A673 (cell line): ENCODE data around the gene GATAD2A. TPM values are rescaled to one million over a fixed set of nuclear protein-coding genes. Genes with fewer than 3 reads are reported as not detected.

Experiments used
- BruUV-seq: library from RNA; stranded (reverse); fragments of 400-500 nt; replicated peaks from 2 replicates; lab custom pipeline; 2021; lab: Mats Ljungman, UMichigan
- CTCF ChIA-PET: fragments of 300-600 bp; sonication (Branson Sonifier 250); formaldehyde crosslinking; loops from one replicate; lab custom pipeline; 2022; ENCODE audit warnings: antibody characterized with exemption; lab: Charles Lee
- POLR2A ChIA-PET: fragments of 300-600 bp; sonication (Branson Sonifier 250); formaldehyde crosslinking; loops from one replicate; lab custom pipeline; 2022; ENCODE audit warnings: antibody characterized with exemption; ENCODE audit not compliant: low non-redundant PET; lab: Charles Lee
- DNase-seq: peaks from one replicate; pipeline ENCODE4 v3.0.0-alpha.2; 2015; ENCODE audit warnings: low spot score
- H3K27ac ChIP-seq: fragments of 200-600 bp; sonication (generic); 2 replicates; pipeline ENCODE4 v1.5.1; 2016; ENCODE audit warnings: mixed run types, low read depth, mild to moderate bottlenecking, mixed read lengths, antibody characterized with exemption, low read length; ENCODE audit not compliant: poor library complexity, severe bottlenecking
- H3K27me3 ChIP-seq: fragments of 200-600 bp; sonication (generic); replicated peaks from 2 replicates; pipeline ENCODE4 v1.6.1; 2017; ENCODE audit warnings: mixed run types, low read depth, mild to moderate bottlenecking, mixed read lengths, antibody characterized with exemption, low read length; ENCODE audit not compliant: insufficient read depth, poor library complexity
- H3K36me3 ChIP-seq: fragments of 200-600 bp; sonication (generic); 2 replicates; pipeline ENCODE4 v1.6.1; 2016; ENCODE audit warnings: mixed run types, mild to moderate bottlenecking, mixed read lengths, antibody characterized with exemption, low read length; ENCODE audit not compliant: insufficient read depth, poor library complexity, severe bottlenecking
- H3K4me1 ChIP-seq: fragments of 200-600 bp; sonication (generic); 2 replicates; pipeline ENCODE4 v1.6.1; 2017; ENCODE audit warnings: mixed run types, mild to moderate bottlenecking, mixed read lengths, antibody characterized with exemption, low read length; ENCODE audit not compliant: insufficient read depth, poor library complexity, severe bottlenecking
- H3K4me3 ChIP-seq: fragments of 200-600 bp; sonication (generic); 2 replicates; pipeline ENCODE4 v1.5.1; 2016; ENCODE audit warnings: low read depth, mixed run types, mild to moderate bottlenecking, mixed read lengths, low read length; ENCODE audit not compliant: poor library complexity, severe bottlenecking
- H3K9me3 ChIP-seq: fragments of 200-600 bp; sonication (generic); 2 replicates; pipeline ENCODE4 v1.6.1; 2016; ENCODE audit warnings: mixed run types, low read depth, mild to moderate bottlenecking, mixed read lengths, antibody characterized with exemption, low read length; ENCODE audit not compliant: poor library complexity, severe bottlenecking
- CTCF ChIP-seq: fragments of 300-800, 200-600 bp; sonication (generic); conservative IDR thresholded peaks from 2 replicates; pipeline ENCODE4 v1.5.1; 2017; ENCODE audit warnings: low read depth, mild to moderate bottlenecking, antibody characterized with exemption, low read length, moderate library complexity, mixed read lengths
- EZH2 ChIP-seq: fragments of 200-600 bp; sonication (generic); IDR thresholded peaks from 2 replicates; pipeline ENCODE4 v1.6.1; 2017; ENCODE audit warnings: borderline replicate concordance, low read depth, mild to moderate bottlenecking, mixed read lengths, antibody characterized with exemption, low read length; ENCODE audit not compliant: poor library complexity, severe bottlenecking
- intact Hi-C: fragments of 100-400 bp; cut with micrococcal nuclease; formaldehyde crosslinking; loops from one replicate; pipeline ENCODE4 v1.10.0; 2022; ENCODE audit not compliant: unreplicated experiment
- total RNA-seq: library from RNA; stranded (reverse); gene quantifications from 2 replicates; pipeline ENCODE4 v1.2.3, GENCODE V29; 2021

Gene GATAD2A
- total RNA-seq, 1 experiment from 2014 or later: 218 TPM

GRCh38 chr19:19502808-19503602, 97.5 kb downstream of the GATAD2A start:
- Histone ChIP-seq H3K4me3 (no peak overlapping the region), H3K4me1 (no peaks in the 10 kb centered on the region), H3K36me3 (peaks cover 90% of the 10 kb centered on the region), H3K9me3 (no peaks in the 10 kb centered on the region), H3K27me3 (no peaks in the 10 kb centered on the region), H3K27ac (no peak overlapping the region)
- ChIA-PET CTCF (no interaction called here), POLR2A (no interaction called here)
- TF ChIP-seq EZH2 (no peak), CTCF (no peak)
- intact Hi-C loops: no loop called here
- no peak for DNase-seq
- no TSS peak for BruUV-seq

- no TSS peak for BruUV-seq
- no peaks in the 10 kb centered on the region for H3K4me1 ChIP-seq
- intact Hi-C loops: no loop called here
- H3K4me3 ChIP-seq: no peak overlapping the region
- no peak for DNase-seq
- CTCF ChIA-PET: no interaction called here
- no peak overlapping the region for H3K27ac ChIP-seq
- H3K9me3 ChIP-seq: no peaks in the 10 kb centered on the region
- POLR2A ChIA-PET: no interaction called here
- no peaks in the 10 kb centered on the region for H3K27me3 ChIP-seq
- H3K36me3 ChIP-seq: peaks cover 74% of the 10 kb centered on the region
- TF ChIP-seq CTCF: no peak
- TF ChIP-seq EZH2: no peak
Measured at GRCh38 chr19:19504754-19505668, 99.5 kb downstream of the GATAD2A start.

DNA sequence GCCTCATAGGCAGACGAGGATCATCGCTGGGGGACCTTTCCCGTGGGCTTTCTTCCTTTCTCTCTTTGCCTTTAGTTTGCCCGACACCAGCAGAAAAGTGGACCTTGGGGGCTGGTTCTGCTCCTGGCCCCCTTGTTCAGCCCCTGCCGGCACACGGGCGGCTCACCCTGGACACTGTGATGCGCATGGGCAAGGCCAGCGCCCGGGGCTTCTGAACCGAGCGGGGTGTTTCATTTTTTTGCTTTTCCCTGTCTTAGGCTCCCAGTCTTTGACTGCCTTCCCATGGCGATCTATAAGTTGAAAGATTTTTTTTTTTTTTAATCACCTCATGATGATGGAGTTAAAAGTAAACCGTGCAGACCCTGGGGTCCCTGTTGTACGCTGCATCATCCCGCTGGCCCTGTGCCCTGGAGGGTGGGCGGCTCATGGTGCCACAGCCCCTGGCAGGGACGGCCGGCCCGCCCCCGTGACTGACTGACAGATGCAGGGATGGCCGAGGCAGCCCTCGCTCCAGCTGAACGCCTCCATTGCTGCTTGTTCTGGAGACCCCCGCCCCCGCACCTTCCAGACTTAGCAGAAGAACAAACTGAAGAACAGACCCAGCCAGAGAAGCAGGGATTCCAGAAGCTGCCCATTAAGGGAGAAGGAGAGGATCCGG, 100.3 kb downstream of the GATAD2A start:
- POLR2A ChIA-PET: no interaction called here
- H3K4me1 ChIP-seq: no peaks in the 10 kb centered on the region
- H3K9me3 ChIP-seq: no peaks in the 10 kb centered on the region
- no peak overlapping the region for H3K4me3 ChIP-seq
- CTCF ChIA-PET: no interaction called here
- TF ChIP-seq CTCF: no peak
- no peak for TF ChIP-seq EZH2
- intact Hi-C loops: no loop called here
- no peak overlapping the region for H3K27ac ChIP-seq
- H3K27me3 ChIP-seq: no peaks in the 10 kb centered on the region
- BruUV-seq: no TSS peak
- H3K36me3 ChIP-seq: peaks cover 66% of the 10 kb centered on the region
- no peak for DNase-seq
